Naive thymus-derived CD4-positive, alpha-beta T cell (primary cell): ENCODE results near the gene RPL18. TPM values are rescaled to one million over a fixed set of nuclear protein-coding genes. Genes with fewer than 3 reads are reported as not detected.
"Not testable (repeated sequence)": the region's sequence is repeated elsewhere in the genome, so short reads cannot be mapped to it uniquely, and the experiment has no call there.

ENCODE experiments used
- ATAC-seq: fragments of 150-1000 bp; cut with Tn5 transposase; 2 replicates; pipeline ENCODE4 v1.10.0; 2021; ENCODE audit warnings: mild to moderate bottlenecking, moderate library complexity
- CTCF ChIA-PET: fragments of 350-600 bp; sonication (Branson Sonifier 250); formaldehyde crosslinking; loops from one replicate; lab custom pipeline; 2021; ENCODE audit warnings: antibody characterized with exemption; lab: Charles Lee
- POLR2A ChIA-PET: fragments of 350-600 bp; sonication (Branson Sonifier 250); formaldehyde crosslinking; loops from one replicate; lab custom pipeline; 2021; ENCODE audit warnings: antibody characterized with exemption, inconsistent platforms; lab: Charles Lee
- DNase-seq, 9 donors: peaks; one replicate each; pipeline versions ENCODE4 v3.0.0 to v3.0.0-alpha.2; 2020 to 2022; ENCODE audit warnings: mixed read lengths in 1 of 9
- H3K27ac ChIP-seq: one replicate; pipeline ENCODE4 v1.7.0; 2013; ENCODE audit warnings: mild to moderate bottlenecking, low read depth, low read length, moderate library complexity
- H3K27me3 ChIP-seq, 2 donors: one replicate each; pipeline ENCODE4 v1.7.0; 2013; ENCODE audit warnings: low read length in 2 of 2, mild to moderate bottlenecking in 2 of 2, moderate library complexity in 2 of 2; ENCODE audit not compliant: control insufficient read depth in 2 of 2, insufficient read depth in 2 of 2
- H3K36me3 ChIP-seq, 3 experiments: 1 replicate in 2 of 3; 2 replicates in 1 of 3; pipeline ENCODE4 v1.7.0; 2013; ENCODE audit warnings: low read length in 3 of 3, mild to moderate bottlenecking in 3 of 3, moderate library complexity in 1 of 3; ENCODE audit not compliant: insufficient read depth in 3 of 3, control insufficient read depth in 2 of 3
- H3K4me1 ChIP-seq, 2 donors: one replicate each; pipeline ENCODE4 v1.7.0; 2013; ENCODE audit warnings: low read length in 2 of 2, mild to moderate bottlenecking in 2 of 2, moderate library complexity in 1 of 2; ENCODE audit not compliant: control insufficient read depth in 2 of 2, insufficient read depth in 2 of 2
- H3K4me3 ChIP-seq: 2 replicates; pipeline ENCODE4 v1.7.0; 2013; ENCODE audit warnings: mild to moderate bottlenecking, low read length
- H3K9me3 ChIP-seq, 3 experiments: 1 replicate in 2 of 3; 2 replicates in 1 of 3; pipeline ENCODE4 v1.7.0; 2013; ENCODE audit warnings: low read length in 3 of 3; ENCODE audit not compliant: control insufficient read depth in 2 of 3
- H3K27ac Mint-ChIP-seq, 9 donors: one replicate each; pipeline ENCODE4 v1.8.0; 2020 to 2022; ENCODE audit warnings: mixed read lengths in 9 of 9, mild to moderate bottlenecking in 8 of 9, moderate library complexity in 5 of 9, inconsistent platforms in 2 of 9
- H3K27me3 Mint-ChIP-seq, 5 donors: one replicate each; pipeline ENCODE4 v1.8.0; 2021 to 2022; ENCODE audit warnings: mixed read lengths in 5 of 5, mild to moderate bottlenecking in 1 of 5
- H3K36me3 Mint-ChIP-seq, 5 donors: one replicate each; pipeline ENCODE4 v1.8.0; 2020 to 2022; ENCODE audit warnings: mixed read lengths in 5 of 5, mild to moderate bottlenecking in 3 of 5, inconsistent platforms in 1 of 5
- H3K4me1 Mint-ChIP-seq, 7 donors: one replicate each; pipeline ENCODE4 v1.8.0; 2020 to 2022; ENCODE audit warnings: mixed read lengths in 7 of 7, mild to moderate bottlenecking in 3 of 7, inconsistent platforms in 1 of 7
- H3K4me3 Mint-ChIP-seq, 10 donors: one replicate each; pipeline ENCODE4 v1.8.0; 2020 to 2022; ENCODE audit warnings: mild to moderate bottlenecking in 10 of 10, mixed read lengths in 10 of 10, moderate library complexity in 6 of 10, inconsistent platforms in 2 of 10
- H3K9me3 Mint-ChIP-seq, 11 donors: one replicate each; pipeline ENCODE4 v1.8.0; 2020 to 2022; ENCODE audit warnings: mixed read lengths in 11 of 11, mild to moderate bottlenecking in 4 of 11, inconsistent platforms in 1 of 11, moderate library complexity in 1 of 11
- intact Hi-C, 2 donors: fragments of 100-400 bp; cut with micrococcal nuclease; formaldehyde crosslinking; loops; one replicate each; pipeline ENCODE4 v1.15.1; 2023
- polyA plus RNA-seq, 2 donors: library from polyadenylated mRNA; unstranded; fragments of 300-500 nt; fragmentation: Illumina TruSeq; gene quantifications; one replicate each; pipeline ENCODE4 v1.2.3, GENCODE V29; 2021
- total RNA-seq, 6 experiments: library from RNA in 5 of 6; stranded (reverse) in 5 of 6; gene quantifications; 1 replicate in 5 of 6; 2 replicates in 1 of 6; pipeline ENCODE4 v1.2.3 and lab custom pipeline; 2021 to 2026

RPL18 gene
- total and polyA plus RNA-seq, 7 experiments from 2014 or later = 1,570 to 2,826 (median 2,813) TPM

DNA sequence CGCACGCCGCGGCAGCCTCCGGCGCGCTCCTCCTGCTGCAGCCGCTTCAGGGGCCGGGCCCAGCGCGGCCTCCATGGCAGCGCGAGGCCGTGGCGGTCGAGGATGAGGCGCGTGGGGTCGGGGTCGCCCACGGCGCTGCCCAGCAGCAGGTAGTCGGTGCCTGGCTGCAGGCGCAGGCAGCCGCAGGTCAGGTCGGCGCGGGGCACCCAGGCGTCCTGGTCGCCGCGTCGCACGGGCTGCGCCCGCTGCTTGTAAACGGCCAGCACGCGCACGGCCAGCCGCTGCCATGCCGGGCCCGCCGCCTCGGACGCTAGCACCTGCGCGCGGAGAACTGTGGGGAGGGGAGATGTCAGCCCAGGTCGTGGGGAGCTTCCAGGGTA lies 42.7 kb upstream of the RPL18 start:
- Histone ChIP-seq H3K4me3 (no peak overlapping the region), H3K27me3 (no peaks in the 10 kb centered on the region), H3K4me1 (peaks cover 6 to 9% of the 10 kb centered on the region in 2 donors), H3K27ac (no peak overlapping the region), H3K36me3 (no peaks in the 10 kb centered on the region), H3K9me3 (no peaks in the 10 kb centered on the region)
- no peak overlapping the region for H3K27ac Mint-ChIP-seq
- ChIA-PET POLR2A (interaction anchor here (0.6 to 1.3 kb wide), 5 partner anchors 16 to 39 kb away, joined by 3 to 4 read pairs (median 4); no protein-coding TSS in a partner anchor), CTCF (interaction anchor here (0.7 to 1.3 kb wide), 2 partner anchors 10 to 13 kb away, joined by 3 read pairs; no protein-coding TSS in a partner anchor)
- DNase-seq (no peak), ATAC-seq (no peak)
- H3K4me1 Mint-ChIP-seq = peaks cover 7 to 16% (median 10%) of the 10 kb centered on the region in 7 donors
- intact Hi-C loops = loop anchor here (1.0 to 5.0 kb wide), 6 partner anchors 13 to 76 kb away; partner anchors contain the start of genes CA11 (in 1 of the 2), RPL18 (in 1 of the 2) and SPHK2 (in 1 of the 2)
- H3K9me3 Mint-ChIP-seq = no peaks in the 10 kb centered on the region
- peaks cover 0 to 9% (median 0%) of the 10 kb centered on the region in 5 donors for H3K27me3 Mint-ChIP-seq
- H3K4me3 Mint-ChIP-seq = no peak overlapping the region
- no peaks in the 10 kb centered on the region for H3K36me3 Mint-ChIP-seq

DNA sequence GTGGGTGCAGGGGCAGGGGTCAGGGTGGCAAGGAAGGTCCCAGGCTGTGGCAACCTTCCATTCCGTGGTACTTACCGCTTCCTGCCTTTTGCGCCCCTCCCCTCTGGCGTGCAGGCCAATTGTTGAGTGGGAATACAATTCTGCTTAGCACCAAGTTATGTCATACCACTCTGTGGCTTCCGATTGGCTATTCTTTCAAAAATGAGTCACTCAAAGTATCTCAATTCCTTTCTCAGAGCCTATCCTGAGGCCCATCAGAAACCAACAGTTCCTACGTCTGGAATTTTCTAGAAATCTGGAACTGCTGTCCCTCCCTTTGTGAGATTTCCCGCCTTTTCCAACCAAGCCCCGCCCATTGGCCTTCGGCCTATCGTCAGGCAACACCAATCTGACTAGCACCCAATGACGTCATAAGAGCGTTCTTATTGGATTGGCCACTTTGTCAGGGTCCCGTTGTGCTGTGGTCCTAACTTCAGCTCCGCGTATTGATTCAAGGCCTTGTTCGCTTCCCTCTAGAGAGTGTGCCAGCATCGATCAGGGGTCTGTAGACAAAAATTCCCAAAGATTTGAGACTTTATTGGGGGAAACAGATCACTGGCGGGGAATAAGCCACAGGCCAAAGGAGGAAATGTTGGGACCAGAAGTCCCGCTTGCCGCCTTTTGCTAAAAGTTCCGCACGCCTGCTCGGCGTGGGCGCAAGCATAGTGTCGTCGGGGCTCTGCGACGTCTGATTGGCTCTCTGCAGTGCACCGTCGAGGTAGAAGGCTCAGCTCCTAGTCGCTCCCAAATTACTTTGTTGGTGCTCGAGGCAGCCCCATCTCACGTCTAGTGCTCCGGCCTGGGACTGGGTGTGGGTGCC lies 42.1 kb upstream of the RPL18 start:
- DNase-seq = peak; percentile 51 to 90 (median 86)
- peak; percentile 95 for ATAC-seq
- CTCF ChIA-PET = interaction anchor here (0.7 to 1.3 kb wide), 2 partner anchors 10 to 12 kb away, joined by 3 read pairs; no protein-coding TSS in a partner anchor
- H3K36me3 Mint-ChIP-seq = no peaks in the 10 kb centered on the region
- POLR2A ChIA-PET = interaction anchor here (0.6 to 1.3 kb wide), 5 partner anchors 16 to 39 kb away, joined by 3 to 4 read pairs (median 4); no protein-coding TSS in a partner anchor
- intact Hi-C loops = loop anchor here (1.0 to 5.0 kb wide), 6 partner anchors 14 to 76 kb away; partner anchors contain the start of genes CA11 (in 2 of the 2), RPL18 (in 1 of the 2) and SPHK2 (in 1 of the 2)
- no peaks in the 10 kb centered on the region for H3K9me3 Mint-ChIP-seq
- H3K27ac Mint-ChIP-seq = peak overlapping the region; percentile 17 to 98 (median 94)
- H3K9me3 ChIP-seq = no peaks in the 10 kb centered on the region
- no peaks in the 10 kb centered on the region for H3K27me3 ChIP-seq
- no peaks in the 10 kb centered on the region for H3K36me3 ChIP-seq
- H3K27ac ChIP-seq = peak overlapping the region; percentile 72
- H3K4me3 ChIP-seq = peak overlapping the region; percentile 28
- peaks cover 6 to 9% of the 10 kb centered on the region in 2 donors for H3K4me1 ChIP-seq
- H3K4me3 Mint-ChIP-seq = peak overlapping the region; percentile 63 to 86 (median 80)
- H3K27me3 Mint-ChIP-seq = peaks cover 0 to 11% (median 0%) of the 10 kb centered on the region in 5 donors
- H3K4me1 Mint-ChIP-seq = peaks cover 7 to 16% (median 10%) of the 10 kb centered on the region in 7 donors

DNA sequence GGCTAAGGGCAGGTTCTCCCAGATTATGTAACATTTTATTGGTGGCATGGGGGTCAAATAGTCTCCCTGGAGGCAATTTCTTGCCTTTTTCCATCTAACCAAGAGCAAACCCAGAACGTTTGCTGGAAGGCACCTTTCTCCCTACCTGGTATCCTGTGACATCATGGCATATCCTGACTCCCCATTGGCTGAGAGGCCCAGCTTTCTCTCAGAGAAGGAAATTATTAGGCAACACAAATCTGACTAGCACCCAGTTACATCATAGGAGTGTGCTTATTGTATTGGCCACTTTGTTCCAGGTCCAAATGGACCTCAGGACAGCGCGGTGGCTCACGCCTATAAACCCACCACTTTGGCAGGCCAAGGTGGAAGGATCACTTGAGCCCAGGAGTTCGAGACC lies 40.8 kb upstream of the RPL18 start:
- no peak for ATAC-seq
- peaks cover 7 to 19% (median 10%) of the 10 kb centered on the region in 7 donors for H3K4me1 Mint-ChIP-seq
- no peak for DNase-seq

DNA sequence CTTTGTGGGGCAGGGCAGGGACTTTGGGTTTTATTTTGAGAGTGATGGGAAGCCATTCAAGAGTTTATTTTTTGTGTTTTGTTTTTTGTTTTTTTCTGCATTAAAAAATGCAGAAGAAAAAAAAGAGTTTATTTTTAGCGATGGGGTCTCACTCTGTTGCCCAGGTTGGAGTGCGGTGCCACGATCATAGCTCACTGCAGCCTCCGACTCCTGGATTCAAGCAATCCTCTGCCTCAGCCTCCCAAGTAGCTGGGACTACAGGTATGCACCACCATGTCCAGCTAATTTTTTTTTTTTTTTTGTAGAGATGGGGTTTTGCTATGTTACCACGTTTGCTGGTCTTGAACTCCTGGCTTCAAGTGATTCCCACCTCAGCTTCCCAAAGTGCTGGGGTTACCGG lies 39.5 kb upstream of the RPL18 start:
- Mint-ChIP-seq H3K4me3 (peak overlapping the region in 1 of 10 donors; percentile 48), H3K36me3 (no peaks in the 10 kb centered on the region), H3K4me1 (peaks cover 7 to 25% (median 10%) of the 10 kb centered on the region in 7 donors), H3K27me3 (peaks cover 0 to 11% (median 0%) of the 10 kb centered on the region in 5 donors), H3K27ac (peak overlapping the region in 2 of 9 donors; percentile 1 to 54), H3K9me3 (no peaks in the 10 kb centered on the region)
- ChIA-PET CTCF (no interaction called here), POLR2A (interaction anchor here (0.6 kb wide), 1 partner anchor 28 kb away, joined by 3 read pairs; no protein-coding TSS in a partner anchor)
- intact Hi-C loops = no loop called here
- Histone ChIP-seq H3K36me3 (no peaks in the 10 kb centered on the region), H3K9me3 (no peaks in the 10 kb centered on the region), H3K4me3 (no peak overlapping the region), H3K4me1 (peaks cover 6 to 9% of the 10 kb centered on the region in 2 donors), H3K27me3 (no peaks in the 10 kb centered on the region), H3K27ac (no peak overlapping the region)
- no peak for DNase-seq
- no peak for ATAC-seq

More for the DNA sequence above, 40.8 kb upstream of the RPL18 start:
- Histone ChIP-seq H3K9me3 (no peaks in the 10 kb centered on the region), H3K27me3 (no peaks in the 10 kb centered on the region), H3K4me1 (peaks cover 6 to 9% of the 10 kb centered on the region in 2 donors), H3K27ac (no peak overlapping the region), H3K36me3 (no peaks in the 10 kb centered on the region), H3K4me3 (no peak overlapping the region)
- Mint-ChIP-seq H3K27ac (peak overlapping the region in 1 of 9 donors; percentile 22), H3K9me3 (no peaks in the 10 kb centered on the region), H3K27me3 (peaks cover 0 to 11% (median 0%) of the 10 kb centered on the region in 5 donors), H3K36me3 (no peaks in the 10 kb centered on the region), H3K4me3 (no peak overlapping the region)
- POLR2A ChIA-PET = interaction anchor here (0.8 kb wide), 1 partner anchor 40 kb away, joined by 4 read pairs; no protein-coding TSS in a partner anchor
- CTCF ChIA-PET = no interaction called here
- intact Hi-C loops = loop anchor here (1.0 to 5.0 kb wide), 4 partner anchors 13 to 78 kb away; partner anchors contain the start of genes CA11 (in 1 of the 2), RPL18 (in 1 of the 2) and SPHK2 (in 1 of the 2)

DNA sequence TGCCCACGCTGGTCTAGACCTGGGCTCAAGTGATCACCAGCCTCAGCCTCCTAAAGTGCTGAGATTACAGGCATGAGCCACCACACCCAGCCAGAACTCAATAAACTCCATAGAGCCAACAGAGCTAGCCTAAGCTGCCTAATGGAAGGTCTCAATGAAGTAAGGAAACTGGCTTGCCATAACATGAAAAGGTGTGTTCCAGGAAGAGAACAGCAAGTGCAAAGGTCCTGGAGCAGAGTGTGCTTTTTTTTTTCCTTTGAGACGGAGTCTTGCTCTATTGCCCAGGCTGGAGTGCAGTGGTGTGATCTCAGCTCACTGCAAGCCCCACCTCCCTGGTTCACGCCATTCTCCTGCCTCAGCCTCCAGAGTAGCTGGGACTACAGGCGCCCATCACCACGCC lies 38.9 kb upstream of the RPL18 start:
- H3K9me3 Mint-ChIP-seq, ATAC-seq, H3K9me3 ChIP-seq, H3K27me3 ChIP-seq, H3K4me3 Mint-ChIP-seq, intact Hi-C loops, H3K36me3 Mint-ChIP-seq, H3K27ac ChIP-seq, H3K4me3 ChIP-seq, H3K4me1 ChIP-seq, H3K36me3 ChIP-seq, DNase-seq: not testable (repeated sequence)
- Mint-ChIP-seq H3K27me3 (peaks cover 0 to 11% (median 0%) of the 10 kb centered on the region in 5 donors), H3K27ac (peak overlapping the region in 2 of 9 donors; percentile 13 to 16), H3K4me1 (peaks cover 7 to 23% (median 11%) of the 10 kb centered on the region in 7 donors)
- ChIA-PET CTCF (interaction anchor here (0.7 kb wide), 1 partner anchor 9 kb away, joined by 8 read pairs; no protein-coding TSS in a partner anchor), POLR2A (interaction anchor here (0.6 kb wide), 2 partner anchors 27 to 47 kb away, joined by 3 to 4 read pairs; no protein-coding TSS in a partner anchor)

DNA sequence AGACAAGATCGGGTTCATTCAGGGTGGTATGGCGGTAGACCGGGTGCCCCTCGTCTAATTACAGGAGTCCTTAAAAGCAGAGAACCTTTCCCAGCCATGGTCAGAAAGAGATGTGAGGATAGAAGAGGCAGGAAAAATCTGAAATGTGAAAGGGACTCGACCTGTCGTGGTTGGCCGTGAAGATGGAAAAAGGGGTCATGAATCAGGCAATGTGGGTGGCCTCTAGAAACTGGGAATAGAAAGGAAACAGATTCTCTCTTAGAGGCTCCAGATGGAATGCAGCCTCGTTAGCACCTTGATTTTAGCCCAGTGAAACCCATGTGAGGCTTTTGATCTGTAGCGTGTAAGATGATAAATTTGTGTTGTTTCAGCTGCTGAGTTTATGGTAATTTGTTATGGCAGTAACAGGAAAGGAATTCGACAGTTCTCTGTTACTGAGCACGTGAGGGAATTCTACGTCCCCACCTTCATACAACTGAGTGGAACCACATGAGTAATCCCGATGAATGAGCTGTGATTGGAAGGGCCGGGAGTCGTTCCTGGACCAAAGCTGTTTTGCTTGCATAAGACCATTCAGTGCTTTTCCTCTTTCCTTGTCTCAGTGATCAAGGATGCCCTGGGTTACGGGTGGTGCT lies 38.0 kb upstream of the RPL18 start:
- Histone ChIP-seq H3K27me3 (no peaks in the 10 kb centered on the region), H3K36me3 (no peaks in the 10 kb centered on the region), H3K27ac (no peak overlapping the region), H3K4me3 (no peak overlapping the region), H3K9me3 (no peaks in the 10 kb centered on the region), H3K4me1 (peaks cover 6 to 9% of the 10 kb centered on the region in 2 donors)
- intact Hi-C loops = no loop called here
- DNase-seq (no peak), ATAC-seq (no peak)
- ChIA-PET POLR2A (interaction anchor here (0.7 kb wide), 1 partner anchor 18 kb away, joined by 3 read pairs; no protein-coding TSS in a partner anchor), CTCF (interaction anchor here (0.7 kb wide), 1 partner anchor 8 kb away, joined by 8 read pairs; no protein-coding TSS in a partner anchor)
- Mint-ChIP-seq H3K36me3 (no peaks in the 10 kb centered on the region), H3K9me3 (no peaks in the 10 kb centered on the region), H3K4me3 (no peak overlapping the region), H3K27me3 (peaks cover 0 to 11% (median 0%) of the 10 kb centered on the region in 5 donors), H3K27ac (peak overlapping the region in 1 of 9 donors; percentile 6), H3K4me1 (peaks cover 7 to 28% (median 13%) of the 10 kb centered on the region in 7 donors)
